ENCODE results near the gene COLQ. TPM values are rescaled to one million over a fixed set of nuclear protein-coding genes. Genes with fewer than 3 reads are reported as not detected.
"Not testable (repeated sequence)": the region's sequence is repeated elsewhere in the genome, so short reads cannot be mapped to it uniquely, and the experiment has no call there.

Gene COLQ
- total RNA-seq, 1 experiment from 2014 or later, result not detected

- Mint-ChIP-seq H3K4me3 (ENCODE audit: unreplicated experiment) (no peak overlapping the region), H3K27ac (ENCODE audit: unreplicated experiment) (no peak overlapping the region), H3K36me3 (ENCODE audit: insufficient read depth, unreplicated experiment) (no peaks in the 10 kb centered on the region), H3K9me3 (ENCODE audit: unreplicated experiment) (no peaks in the 10 kb centered on the region), H3K4me1 (ENCODE audit: low read depth, unreplicated experiment) (no peaks in the 10 kb centered on the region), H3K27me3 (ENCODE audit: insufficient read depth, unreplicated experiment) (peaks cover 10% of the 10 kb centered on the region)
- Histone ChIP-seq H3K4me1 (no peaks in the 10 kb centered on the region), H3K36me3 (ENCODE audit: control insufficient read depth, insufficient read depth, low read length) (no peaks in the 10 kb centered on the region), H3K4me3 (ENCODE audit: low read depth, low read length) (no peak overlapping the region), H3K27me3 (replicated peaks; ENCODE audit: control insufficient read depth, insufficient read depth, low read length) (no peaks in the 10 kb centered on the region; the same call in 1 of the 2 replicates), H3K9me3 (no peaks in the 10 kb centered on the region)
- DNase-seq, result no peak
- intact Hi-C loops (cut with micrococcal nuclease; ENCODE audit: unreplicated experiment), result no loop called here
- no peak for TF ChIP-seq CTCF (IDR thresholded peaks at IDR 0.05; ENCODE audit: insufficient read depth in 1 of 2, low read depth in 1 of 2, low read length in 1 of 2, severe bottlenecking in 1 of 2, unreplicated experiment in 1 of 2)
- no TSS peak for BruUV-seq (replicated peaks)
- POLR2A ChIA-PET, result no interaction called here
- CTCF ChIA-PET, result no interaction called here
Observed at GRCh38 chr3:15538345-15538744, 16.8 kb upstream of the COLQ start.

- no peak for DNase-seq
- Histone ChIP-seq H3K36me3 (ENCODE audit: control insufficient read depth, insufficient read depth, low read length) (no peaks in the 10 kb centered on the region), H3K27me3 (replicated peaks; ENCODE audit: control insufficient read depth, insufficient read depth, low read length) (no peaks in the 10 kb centered on the region), H3K4me1 (no peaks in the 10 kb centered on the region), H3K9me3 (no peaks in the 10 kb centered on the region), H3K4me3 (ENCODE audit: low read depth, low read length) (no peak overlapping the region)
- H3K27ac Mint-ChIP-seq (ENCODE audit: unreplicated experiment), result no peak overlapping the region
- POLR2A ChIA-PET, result no interaction called here
- TF ChIP-seq CTCF (IDR thresholded peaks at IDR 0.05; ENCODE audit: insufficient read depth in 1 of 2, low read depth in 1 of 2, low read length in 1 of 2, severe bottlenecking in 1 of 2, unreplicated experiment in 1 of 2), result no peak
- H3K36me3 Mint-ChIP-seq (ENCODE audit: insufficient read depth, unreplicated experiment), result no peaks in the 10 kb centered on the region
- intact Hi-C loops (cut with micrococcal nuclease; ENCODE audit: unreplicated experiment), result no loop called here
- H3K27me3 Mint-ChIP-seq (ENCODE audit: insufficient read depth, unreplicated experiment), result peaks cover 10% of the 10 kb centered on the region
- no peaks in the 10 kb centered on the region for H3K9me3 Mint-ChIP-seq (ENCODE audit: unreplicated experiment)
- CTCF ChIA-PET, result no interaction called here
- BruUV-seq (replicated peaks), result no TSS peak
- H3K4me1 Mint-ChIP-seq (ENCODE audit: low read depth, unreplicated experiment), result no peaks in the 10 kb centered on the region
- H3K4me3 Mint-ChIP-seq (ENCODE audit: unreplicated experiment), result no peak overlapping the region
Observed at GRCh38 chr3:15536856-15537255, 15.3 kb upstream of the COLQ start.

DNA sequence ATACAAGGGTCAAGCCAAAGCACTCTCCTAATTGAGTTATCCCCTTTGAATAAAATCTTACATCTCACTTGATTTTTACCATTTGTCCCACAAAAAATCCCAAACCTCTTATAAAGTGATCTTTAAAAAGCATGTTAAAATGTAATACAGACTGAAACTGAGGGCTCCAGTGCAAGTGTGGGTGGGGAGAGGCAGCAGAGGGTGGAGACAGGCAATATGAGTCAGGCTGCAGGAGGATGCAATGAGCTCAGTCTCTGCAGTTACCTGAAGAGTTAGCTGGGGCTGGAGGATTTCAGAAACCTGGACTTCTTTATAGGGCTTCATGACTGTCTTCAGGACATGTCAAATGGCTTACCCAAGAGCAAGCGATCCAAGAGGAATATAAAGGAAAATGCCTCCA lies 14.2 kb upstream of the COLQ start:
- no peaks in the 10 kb centered on the region for H3K9me3 ChIP-seq
- TF ChIP-seq CTCF (IDR thresholded peaks at IDR 0.05; ENCODE audit: insufficient read depth in 1 of 2, low read depth in 1 of 2, low read length in 1 of 2, severe bottlenecking in 1 of 2, unreplicated experiment in 1 of 2), result no peak
- Mint-ChIP-seq H3K27ac (ENCODE audit: unreplicated experiment) (no peak overlapping the region), H3K4me1 (ENCODE audit: low read depth, unreplicated experiment) (no peaks in the 10 kb centered on the region), H3K9me3 (ENCODE audit: unreplicated experiment) (no peaks in the 10 kb centered on the region), H3K27me3 (ENCODE audit: insufficient read depth, unreplicated experiment) (peaks cover 10% of the 10 kb centered on the region), H3K4me3 (ENCODE audit: unreplicated experiment) (no peak overlapping the region), H3K36me3 (ENCODE audit: insufficient read depth, unreplicated experiment) (no peaks in the 10 kb centered on the region)
- no peak for DNase-seq
- no TSS peak for BruUV-seq (replicated peaks)
- no peaks in the 10 kb centered on the region for H3K36me3 ChIP-seq (ENCODE audit: control insufficient read depth, insufficient read depth, low read length)
- intact Hi-C loops (cut with micrococcal nuclease; ENCODE audit: unreplicated experiment), result no loop called here
- no peaks in the 10 kb centered on the region for H3K4me1 ChIP-seq
- no peak overlapping the region for H3K4me3 ChIP-seq (ENCODE audit: low read depth, low read length)
- ChIA-PET POLR2A (no interaction called here), CTCF (no interaction called here)
- H3K27me3 ChIP-seq (replicated peaks; ENCODE audit: control insufficient read depth, insufficient read depth, low read length), result no peaks in the 10 kb centered on the region

DNA sequence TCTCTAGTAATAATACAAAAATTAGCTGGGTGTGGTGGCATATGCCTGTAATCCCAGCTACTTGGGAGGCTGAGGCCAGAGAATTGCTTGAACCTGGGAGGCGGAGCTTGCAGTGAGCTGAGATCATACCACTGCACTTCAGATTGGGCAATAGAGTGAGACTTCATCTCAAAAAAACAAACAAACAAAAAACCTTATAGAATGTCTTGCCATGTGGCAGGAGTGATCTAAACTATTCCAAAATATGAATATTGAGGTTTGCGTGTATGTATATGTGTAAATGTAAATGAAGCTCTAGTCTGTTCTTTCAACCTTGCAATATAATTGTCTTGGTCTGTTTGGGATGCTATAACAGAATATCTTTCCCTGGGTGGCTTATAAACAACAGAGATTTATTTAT lies 11.1 kb upstream of the COLQ start:
- H3K4me1 Mint-ChIP-seq (ENCODE audit: low read depth, unreplicated experiment); intact Hi-C loops (cut with micrococcal nuclease; ENCODE audit: unreplicated experiment); H3K27me3 Mint-ChIP-seq (ENCODE audit: insufficient read depth, unreplicated experiment); H3K27ac Mint-ChIP-seq (ENCODE audit: unreplicated experiment); DNase-seq; H3K9me3 Mint-ChIP-seq (ENCODE audit: unreplicated experiment); POLR2A ChIA-PET; BruUV-seq (replicated peaks); CTCF ChIA-PET; H3K4me1 ChIP-seq; H3K36me3 ChIP-seq (ENCODE audit: control insufficient read depth, insufficient read depth, low read length); H3K27me3 ChIP-seq (replicated peaks; ENCODE audit: control insufficient read depth, insufficient read depth, low read length); H3K4me3 Mint-ChIP-seq (ENCODE audit: unreplicated experiment); H3K9me3 ChIP-seq; H3K36me3 Mint-ChIP-seq (ENCODE audit: insufficient read depth, unreplicated experiment); H3K4me3 ChIP-seq (ENCODE audit: low read depth, low read length): not testable (repeated sequence)
